Measurements from ENCODE around the gene DSCAML1. TPM values are rescaled to one million over a fixed set of nuclear protein-coding genes. Genes with fewer than 3 reads are reported as not detected.

DSCAML1 gene
- total and polyA plus RNA-seq, 12 donors: 0.16 to 1.5 (median 0.57) TPM

DNA sequence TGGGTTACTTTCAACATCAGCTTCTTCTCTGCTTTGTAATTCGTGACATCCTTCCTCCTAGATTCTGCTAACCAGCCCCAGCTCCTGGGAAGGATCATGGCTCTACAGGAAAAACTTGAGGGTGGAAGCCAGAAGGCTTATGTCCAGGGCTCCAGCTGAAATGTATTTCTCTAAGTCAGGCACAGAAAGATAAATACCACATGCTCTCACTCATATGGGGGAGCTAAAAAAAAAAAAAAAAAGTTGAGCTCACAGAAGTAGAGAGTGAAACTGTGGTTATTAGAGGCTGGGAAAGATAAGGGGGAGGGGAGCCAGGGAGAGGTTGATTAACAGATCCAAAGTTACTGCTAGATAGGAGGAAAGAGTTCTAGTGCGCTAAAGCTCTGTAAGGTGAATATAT lies 74.9 kb downstream of the DSCAML1 start:
- Histone ChIP-seq H3K27ac (no peak overlapping the region), H3K4me3 (no peak overlapping the region), H3K9me3 (no peaks in the 10 kb centered on the region), H3K27me3 (peaks cover 0 to 3% (median 0%) of the 10 kb centered on the region in 7 donors), H3K36me3 (no peaks in the 10 kb centered on the region), H3K4me1 (peaks cover 0 to 12% (median 0%) of the 10 kb centered on the region in 9 donors)
- DNase-seq (no peak), ATAC-seq (peak in 6 of 8 donors; percentile 34 to 73 (median 66))
- TF ChIP-seq, protein P1, sequence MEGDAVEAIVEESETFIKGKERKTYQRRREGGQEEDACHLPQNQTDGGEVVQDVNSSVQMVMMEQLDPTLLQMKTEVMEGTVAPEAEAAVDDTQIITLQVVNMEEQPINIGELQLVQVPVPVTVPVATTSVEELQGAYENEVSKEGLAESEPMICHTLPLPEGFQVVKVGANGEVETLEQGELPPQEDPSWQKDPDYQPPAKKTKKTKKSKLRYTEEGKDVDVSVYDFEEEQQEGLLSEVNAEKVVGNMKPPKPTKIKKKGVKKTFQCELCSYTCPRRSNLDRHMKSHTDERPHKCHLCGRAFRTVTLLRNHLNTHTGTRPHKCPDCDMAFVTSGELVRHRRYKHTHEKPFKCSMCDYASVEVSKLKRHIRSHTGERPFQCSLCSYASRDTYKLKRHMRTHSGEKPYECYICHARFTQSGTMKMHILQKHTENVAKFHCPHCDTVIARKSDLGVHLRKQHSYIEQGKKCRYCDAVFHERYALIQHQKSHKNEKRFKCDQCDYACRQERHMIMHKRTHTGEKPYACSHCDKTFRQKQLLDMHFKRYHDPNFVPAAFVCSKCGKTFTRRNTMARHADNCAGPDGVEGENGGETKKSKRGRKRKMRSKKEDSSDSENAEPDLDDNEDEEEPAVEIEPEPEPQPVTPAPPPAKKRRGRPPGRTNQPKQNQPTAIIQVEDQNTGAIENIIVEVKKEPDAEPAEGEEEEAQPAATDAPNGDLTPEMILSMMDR (IDR thresholded peaks at IDR 0.05): no peak
- WGBS, 2 donors: 64 to 77% methylated on average over 2 of the region's 2 CpGs
- intact Hi-C loops (cut with DNase I): no loop called here

DNA sequence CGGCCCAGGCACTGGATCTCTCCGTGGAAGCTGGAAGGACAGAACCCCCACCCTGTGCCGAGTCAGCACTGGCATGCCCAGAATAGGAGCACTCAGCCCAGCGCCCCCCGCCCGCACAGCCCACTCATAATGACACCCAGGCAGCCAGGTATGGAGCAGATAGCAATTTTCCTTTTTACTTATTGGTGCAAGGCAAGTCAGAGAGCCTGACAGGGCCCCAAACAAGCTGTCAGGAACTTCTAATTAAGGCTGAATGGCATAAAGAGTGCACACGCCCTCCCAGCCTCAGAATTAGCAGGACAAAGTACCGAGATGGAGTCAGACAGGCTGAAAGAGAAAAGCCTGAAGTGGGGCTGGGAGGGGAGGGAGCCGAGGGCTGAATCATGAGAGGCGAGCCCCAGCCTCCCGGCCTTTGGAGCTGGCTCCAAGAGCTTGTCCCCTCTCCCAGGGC lies 76.9 kb downstream of the DSCAML1 start:
- intact Hi-C loops (cut with DNase I): no loop called here
- H3K36me3 ChIP-seq: no peaks in the 10 kb centered on the region
- ATAC-seq: no peak

DNA sequence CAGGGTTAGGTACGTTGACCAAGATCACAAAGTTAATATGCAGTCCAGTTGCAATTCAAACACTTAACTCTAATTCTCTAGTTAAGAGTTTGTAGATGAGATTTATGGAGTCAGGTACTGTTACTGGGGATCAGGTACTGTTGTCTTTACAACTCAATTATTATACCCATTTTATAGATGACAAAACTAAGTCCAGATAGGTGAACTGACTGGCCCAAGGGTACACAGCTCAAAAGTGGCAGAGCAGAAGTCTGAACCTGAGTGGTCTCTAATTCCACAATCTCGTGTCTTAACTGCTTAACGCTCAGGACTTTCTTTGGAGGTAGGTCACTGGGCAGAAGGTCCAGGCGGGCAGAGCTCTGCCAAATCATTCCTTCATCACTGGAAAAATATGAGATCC lies 77.5 kb downstream of the DSCAML1 start:
- no peak overlapping the region for H3K4me3 ChIP-seq
- TF ChIP-seq, protein P1 (IDR thresholded peaks at IDR 0.05): no peak
- H3K9me3 ChIP-seq: no peaks in the 10 kb centered on the region
- DNase-seq (no peak), ATAC-seq (no peak)
- WGBS, 2 donors: 93 to 95% methylated on average over 4 of the region's 4 CpGs
- H3K4me1 ChIP-seq: peaks cover 0 to 12% (median 0%) of the 10 kb centered on the region in 9 donors
- intact Hi-C loops (cut with DNase I): no loop called here
- no peaks in the 10 kb centered on the region for H3K36me3 ChIP-seq
- no peaks in the 10 kb centered on the region for H3K27me3 ChIP-seq
- no peak overlapping the region for H3K27ac ChIP-seq

More for the DNA sequence above, 76.9 kb downstream of the DSCAML1 start:
- 65 to 69% methylated on average over 11 of the region's 11 CpGs for WGBS, 2 donors
- Histone ChIP-seq H3K4me1 (peaks cover 0 to 12% (median 0%) of the 10 kb centered on the region in 9 donors), H3K27me3 (no peaks in the 10 kb centered on the region), H3K4me3 (no peak overlapping the region), H3K9me3 (no peaks in the 10 kb centered on the region), H3K27ac (no peak overlapping the region)
- no peak for DNase-seq
- TF ChIP-seq, protein P1 (IDR thresholded peaks at IDR 0.05): no peak

DNA sequence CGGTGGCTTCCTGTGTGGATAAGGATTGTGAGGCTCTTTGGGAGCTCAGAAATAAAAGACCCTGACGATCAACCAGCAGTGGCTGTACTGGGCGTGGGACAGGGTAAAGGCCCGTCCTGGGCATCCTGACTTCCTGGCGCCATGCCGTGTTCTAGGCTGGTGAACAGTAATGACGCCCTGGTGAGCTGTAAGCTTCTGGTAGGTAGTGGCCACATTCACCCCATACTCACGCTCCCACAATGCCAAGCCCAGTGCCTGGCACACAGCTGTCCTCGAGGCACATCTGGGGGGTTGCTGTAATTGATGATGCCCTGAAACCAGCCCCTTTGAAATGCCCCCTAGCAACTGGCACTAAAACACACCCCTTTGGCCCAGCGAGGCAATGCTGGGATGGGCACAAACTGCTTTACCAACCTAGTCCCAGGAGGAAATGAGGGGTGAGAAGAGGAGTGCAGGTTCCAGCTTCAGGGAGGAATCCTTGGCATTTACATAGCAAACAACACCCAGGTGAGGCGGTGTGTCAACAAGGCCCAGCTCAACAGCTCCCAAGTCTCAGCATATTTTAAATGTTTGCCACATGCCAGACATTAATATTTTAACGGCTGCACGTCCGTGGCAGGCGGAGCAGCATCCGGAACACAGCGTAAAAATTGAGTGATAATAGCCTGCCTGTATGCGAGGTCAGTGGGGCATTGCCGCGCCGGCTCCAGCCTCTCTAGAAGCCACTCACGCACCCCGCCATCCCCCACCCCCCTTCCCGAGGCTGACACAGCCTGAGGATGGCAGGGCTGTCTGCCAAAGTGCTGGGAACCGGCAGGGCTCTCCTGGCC lies 79.3 kb downstream of the DSCAML1 start:
- TF ChIP-seq, protein P1 (IDR thresholded peaks at IDR 0.05): no peak
- ATAC-seq (peak in 6 of 8 donors; percentile 42 to 74 (median 62)), DNase-seq (peak; percentile 30 to 42)
- Histone ChIP-seq H3K27ac (no peak overlapping the region), H3K36me3 (no peaks in the 10 kb centered on the region), H3K27me3 (no peaks in the 10 kb centered on the region), H3K9me3 (no peaks in the 10 kb centered on the region), H3K4me3 (no peak overlapping the region), H3K4me1 (peaks cover 0 to 7% (median 0%) of the 10 kb centered on the region in 9 donors)
- 67 to 78% methylated on average over 25 of the region's 25 CpGs for WGBS, 2 donors
- intact Hi-C loops (cut with DNase I): no loop called here

Measured in heart right ventricle (tissue), 16 donors.